Endothelial cell of umbilical vein (primary cell): ENCODE data around the gene TXNL4A. TPM values are rescaled to one million over a fixed set of nuclear protein-coding genes. Genes with fewer than 3 reads are reported as not detected.

Experiments
- BruUV-seq: library from RNA; stranded (reverse); fragments of 400-500 nt; replicated peaks from 2 replicates; lab custom pipeline; 2021; lab: Mats Ljungman, UMichigan
- CTCF ChIA-PET: fragments of 300-600, 350-600 bp; sonication (Branson Sonifier 250); formaldehyde crosslinking; loops from one replicate; lab custom pipeline; 2021; ENCODE audit warnings: antibody characterized with exemption, inconsistent platforms; lab: Charles Lee
- POLR2A ChIA-PET: fragments of 300-600, 350-600 bp; sonication (Branson Sonifier 250); formaldehyde crosslinking; loops from one replicate; lab custom pipeline; 2021; ENCODE audit warnings: antibody characterized with exemption, inconsistent platforms; lab: Charles Lee
- DNase-seq: peaks from one replicate; pipeline ENCODE4 v3.0.0-alpha.2; 2011; ENCODE audit warnings: low read depth, low spot score
- FAIRE-seq: peaks from 2 replicates; lab custom pipeline; 2011; peaks lifted over from hg19 to GRCh38; lab: Jason Lieb, UNC
- H2AFZ ChIP-seq: 2 replicates; pipeline ENCODE4 v1.6.0; 2012; ENCODE audit warnings: low read depth, low read length, control low read depth, inconsistent platforms
- H3K27ac ChIP-seq: 2 replicates; pipeline ENCODE4 v1.5.1; 2011; ENCODE audit warnings: low read depth, mild to moderate bottlenecking, control low read depth, low read length, moderate library complexity; ENCODE audit not compliant: insufficient read depth
- H3K27me3 ChIP-seq, 2 experiments: 2 replicates each; pipeline versions ENCODE4 v1.6.0 to v1.6.1; 2011; ENCODE audit warnings: low read length in 2 of 2, mixed read lengths in 1 of 2; ENCODE audit not compliant: control insufficient read depth in 2 of 2, insufficient read depth in 2 of 2
- H3K36me3 ChIP-seq, 2 experiments: 2 replicates in 1 of 2; 3 replicates in 1 of 2; pipeline ENCODE4 v1.5.1; 2011; ENCODE audit warnings: low read length in 2 of 2, mild to moderate bottlenecking in 1 of 2, moderate library complexity in 1 of 2; ENCODE audit not compliant: control insufficient read depth in 2 of 2, insufficient read depth in 2 of 2; ENCODE audit errors: extremely low read depth in 1 of 2
- H3K4me1 ChIP-seq: 3 replicates; pipeline ENCODE4 v1.5.1; 2011; ENCODE audit warnings: mild to moderate bottlenecking, low read length; ENCODE audit not compliant: control insufficient read depth, insufficient read depth; ENCODE audit errors: extremely low read depth
- H3K4me2 ChIP-seq: 2 replicates; pipeline ENCODE4 v1.6.1; 2011; ENCODE audit warnings: low read length, control low read depth, mixed read lengths; ENCODE audit not compliant: insufficient read depth
- H3K4me3 ChIP-seq, 3 experiments: fragments of 200-600 bp in 1 of 3; sonication (generic), shearing (Covaris generic) in 1 of 3; replicated peaks in 1 of 3; 2 replicates each; pipeline ENCODE4 v1.5.1; 2011 to 2016; ENCODE audit warnings: control low read depth in 3 of 3, low read length in 3 of 3, mild to moderate bottlenecking in 2 of 3, inconsistent platforms in 1 of 3, low read depth in 1 of 3, moderate library complexity in 1 of 3; ENCODE audit not compliant: insufficient read depth in 1 of 3
- H3K79me2 ChIP-seq: 2 replicates; pipeline ENCODE4 v1.6.0; 2012; ENCODE audit warnings: low read length, inconsistent platforms; ENCODE audit not compliant: control insufficient read depth, insufficient read depth
- H3K9ac ChIP-seq: replicated peaks from 2 replicates; pipeline ENCODE3; 2011; ENCODE audit warnings: low read length, control low read depth; ENCODE audit not compliant: insufficient read depth; ENCODE audit errors: extremely low read depth
- H3K9me1 ChIP-seq: replicated peaks from 3 replicates; pipeline ENCODE4 v1.6.0; 2011; ENCODE audit warnings: mild to moderate bottlenecking, low read length; ENCODE audit not compliant: control insufficient read depth, insufficient read depth; ENCODE audit errors: extremely low read depth
- H3K9me3 ChIP-seq: replicated peaks from 2 replicates; pipeline ENCODE4 v1.5.1; 2012; ENCODE audit warnings: low read length, inconsistent platforms; ENCODE audit not compliant: control insufficient read depth, insufficient read depth
- H4K20me1 ChIP-seq: replicated peaks from 2 replicates; pipeline ENCODE3; 2011; ENCODE audit warnings: mild to moderate bottlenecking, low read length; ENCODE audit not compliant: control insufficient read depth, insufficient read depth; ENCODE audit errors: extremely low read depth
- EZH2 ChIP-seq: IDR thresholded peaks from 2 replicates; pipeline ENCODE4 v1.6.1; 2012; ENCODE audit warnings: borderline replicate concordance, low read depth, mild to moderate bottlenecking, moderate library complexity, low read length, inconsistent platforms; ENCODE audit not compliant: severe bottlenecking
- POLR2A ChIP-seq: IDR thresholded peaks from 2 replicates; pipeline ENCODE4 v1.6.1; 2012; ENCODE audit warnings: low read depth, mild to moderate bottlenecking, control low read depth, low read length
- dilution Hi-C: fragments of 300-500 bp; cut with MboI; formaldehyde crosslinking; loops from one replicate; pipeline ENCODE4 v1.15.0; 2019; ENCODE audit warnings: low sequenced_read_pairs; ENCODE audit not compliant: extremely low pct_ligation_motif_present
- intact Hi-C: fragments of 100-400 bp; cut with micrococcal nuclease; formaldehyde crosslinking; loops from one replicate; pipeline ENCODE4 v1.10.0; 2022
- polyA plus RNA-seq, 4 experiments: library from polyadenylated mRNA; depleted of rRNA in 3 of 4; stranded (reverse) in 3 of 4; unstranded in 1 of 4; fragments of >200 nt; gene quantifications; 2 replicates each; pipeline versions ENCODE4 v1.2.1 to v1.2.3, GENCODE V29; 2011 to 2012; ENCODE audit warnings: missing spikeins in 1 of 4
- total RNA-seq: library from RNA; stranded (reverse); gene quantifications from 2 replicates; pipeline ENCODE4 v1.2.3, GENCODE V29; 2021
- TF ChIP-seq, protein P1 (sequence below), 2 donors: IDR thresholded peaks; 1 replicate in 1 of 2; 2 replicates in 1 of 2; pipeline ENCODE4 v1.5.1; 2011; ENCODE audit warnings: low read length in 2 of 2, mild to moderate bottlenecking in 2 of 2, moderate library complexity in 2 of 2, control low read depth in 1 of 2, inconsistent platforms in 1 of 2, low read depth in 1 of 2; ENCODE audit not compliant: insufficient read depth in 1 of 2; ENCODE audit errors: extremely low read depth in 1 of 2

Gene TXNL4A
- total and polyA plus RNA-seq, 2 donors (not counting 3 experiments of a cell fraction or from before 2014, with no cell fraction given): 148 to 172 TPM

GRCh38 chr18:79964330-79965118 lies 23.8 kb downstream of the TXNL4A start, which contains the start of gene HSBP1L1:
Gene HSBP1L1, plus strand, starts transcription at chr18:79964643. Its CDS starts 93 bp downstream, at chr18:79964736.
- Histone ChIP-seq H3K4me1 (peaks cover 12% of the 10 kb centered on the region), H4K20me1 (no peaks in the 10 kb centered on the region), H3K36me3 (no peaks in the 10 kb centered on the region), H3K27me3 (peaks cover 8 to 11% of the 10 kb centered on the region in 2 experiments), H3K9ac (peak within 1 kb of the TSS; percentile 59), H3K4me3 (peak within 1 kb of the TSS; percentile 31 to 44 (median 40)), H3K79me2 (no peaks in the 10 kb centered on the region), H3K9me1 (no peaks in the 10 kb centered on the region), H2AFZ (peak within 1 kb of the TSS; percentile 56), H3K9me3 (no peaks in the 10 kb centered on the region), H3K27ac (peak within 1 kb of the TSS; percentile 57), H3K4me2 (peak within 1 kb of the TSS; percentile 80)
- CTCF ChIA-PET: interaction anchor here (1.8 kb wide), 1 partner anchor 22 kb away, joined by 5 read pairs; no protein-coding TSS in a partner anchor
- BruUV-seq: no TSS peak
- intact Hi-C loops: loop anchor here (1.0 kb wide), 2 partner anchors 13 to 24 kb away; partner anchors contain the start of genes SLC66A2 and TXNL4A
- peak; percentile 48 for FAIRE-seq
- dilution Hi-C loops: no loop called here
- POLR2A ChIA-PET: interaction anchor here (0.6 to 1.0 kb wide), 2 partner anchors 69 to 144 kb away, joined by 3 to 5 read pairs; no protein-coding TSS in a partner anchor
- TF ChIP-seq, protein P1, sequence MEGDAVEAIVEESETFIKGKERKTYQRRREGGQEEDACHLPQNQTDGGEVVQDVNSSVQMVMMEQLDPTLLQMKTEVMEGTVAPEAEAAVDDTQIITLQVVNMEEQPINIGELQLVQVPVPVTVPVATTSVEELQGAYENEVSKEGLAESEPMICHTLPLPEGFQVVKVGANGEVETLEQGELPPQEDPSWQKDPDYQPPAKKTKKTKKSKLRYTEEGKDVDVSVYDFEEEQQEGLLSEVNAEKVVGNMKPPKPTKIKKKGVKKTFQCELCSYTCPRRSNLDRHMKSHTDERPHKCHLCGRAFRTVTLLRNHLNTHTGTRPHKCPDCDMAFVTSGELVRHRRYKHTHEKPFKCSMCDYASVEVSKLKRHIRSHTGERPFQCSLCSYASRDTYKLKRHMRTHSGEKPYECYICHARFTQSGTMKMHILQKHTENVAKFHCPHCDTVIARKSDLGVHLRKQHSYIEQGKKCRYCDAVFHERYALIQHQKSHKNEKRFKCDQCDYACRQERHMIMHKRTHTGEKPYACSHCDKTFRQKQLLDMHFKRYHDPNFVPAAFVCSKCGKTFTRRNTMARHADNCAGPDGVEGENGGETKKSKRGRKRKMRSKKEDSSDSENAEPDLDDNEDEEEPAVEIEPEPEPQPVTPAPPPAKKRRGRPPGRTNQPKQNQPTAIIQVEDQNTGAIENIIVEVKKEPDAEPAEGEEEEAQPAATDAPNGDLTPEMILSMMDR (IDR thresholded peaks at IDR 0.05; ENCODE audit: extremely low read depth in 1 of 2, insufficient read depth in 1 of 2, low read depth in 1 of 2, low read length in 2 of 2): peak; percentile 9 to 39
- peak; percentile 10 for TF ChIP-seq EZH2
- TF ChIP-seq POLR2A: no peak
- DNase-seq: peak; percentile 40
